Measurements from ENCODE around the gene FOXC1.

FOXC1 gene

GRCh38 chr6:1622851-1623768 lies 13.4 kb downstream of the FOXC1 start:
- DNase-seq (ENCODE audit: low read depth, low spot score), result no peak
- H3K4me3 ChIP-seq (ENCODE audit: low read depth, low read length), result no peak overlapping the region
- POLR2A ChIA-PET, result interaction anchor here (1.4 kb wide), 1 partner anchor 79 kb away, joined by 3 read pairs; no protein-coding TSS in a partner anchor

GRCh38 chr6:1623769-1624057 lies 14.0 kb downstream of the FOXC1 start:
- no peak overlapping the region for H3K4me3 ChIP-seq (ENCODE audit: low read depth, low read length)
- CTCF ChIA-PET, result interaction anchor here (1.2 to 6.3 kb wide), 2 partner anchors 12 to 63 kb away, joined by 3 to 31 read pairs; no protein-coding TSS in a partner anchor
- TF ChIP-seq CTCF (IDR thresholded peaks at IDR 0.05; ENCODE audit: insufficient read depth, low read length, missing control alignments), result no peak

More at GRCh38 chr6:1622851-1623768, 13.4 kb downstream of the FOXC1 start:
- TF ChIP-seq CTCF (IDR thresholded peaks at IDR 0.05; ENCODE audit: insufficient read depth, low read length, missing control alignments), result no peak
- CTCF ChIA-PET, result interaction anchor here (6.3 kb wide), 1 partner anchor 12 kb away, joined by 31 read pairs; no protein-coding TSS in a partner anchor

GRCh38 chr6:1624058-1624850 lies 14.5 kb downstream of the FOXC1 start:
- ChIA-PET CTCF (interaction anchor here (0.7 to 6.3 kb wide), 4 partner anchors 13 to 480 kb away, joined by 3 to 31 read pairs (median 3); no protein-coding TSS in a partner anchor), POLR2A (interaction anchor here (0.6 to 1.5 kb wide), 4 partner anchors 10 to 1142 kb away, joined by 3 to 6 read pairs (median 4); no protein-coding TSS in a partner anchor)
- DNase-seq (ENCODE audit: low read depth, low spot score), result no peak
- TF ChIP-seq CTCF (IDR thresholded peaks at IDR 0.05; ENCODE audit: insufficient read depth, low read length, missing control alignments), result no peak
- H3K4me3 ChIP-seq (ENCODE audit: low read depth, low read length), result peak overlapping the region; percentile 67

More at GRCh38 chr6:1623769-1624057, 14.0 kb downstream of the FOXC1 start:
- POLR2A ChIA-PET, result interaction anchor here (1.4 to 1.5 kb wide), 2 partner anchors 10 to 78 kb away, joined by 3 to 5 read pairs; no protein-coding TSS in a partner anchor
- no peak for DNase-seq (ENCODE audit: low read depth, low spot score)

GRCh38 chr6:1624851-1625781 lies 15.4 kb downstream of the FOXC1 start:
- CTCF ChIA-PET, result interaction anchor here (0.7 to 6.3 kb wide), 5 partner anchors 14 to 479 kb away, joined by 3 to 31 read pairs (median 3); no protein-coding TSS in a partner anchor
- DNase-seq (ENCODE audit: low read depth, low spot score), result no peak
- H3K4me3 ChIP-seq (ENCODE audit: low read depth, low read length), result peak overlapping the region; percentile 67
- TF ChIP-seq CTCF (IDR thresholded peaks at IDR 0.05; ENCODE audit: insufficient read depth, low read length, missing control alignments), result no peak
- POLR2A ChIA-PET, result interaction anchor here (0.6 to 1.5 kb wide), 4 partner anchors 11 to 1141 kb away, joined by 3 to 6 read pairs (median 4); no protein-coding TSS in a partner anchor

- ChIA-PET POLR2A (no interaction called here), CTCF (interaction anchor here (1.0 to 6.3 kb wide), 4 partner anchors 10 to 29 kb away, joined by 3 to 31 read pairs (median 3); no protein-coding TSS in a partner anchor)
- H3K4me3 ChIP-seq (ENCODE audit: low read depth, low read length), result no peak overlapping the region
- DNase-seq (ENCODE audit: low read depth, low spot score), result no peak
- no peak for TF ChIP-seq CTCF (IDR thresholded peaks at IDR 0.05; ENCODE audit: insufficient read depth, low read length, missing control alignments)
Observed at GRCh38 chr6:1625794-1626435, 16.2 kb downstream of the FOXC1 start.
